ENCODE measurements around the gene ME3.

ME3 gene

DNA sequence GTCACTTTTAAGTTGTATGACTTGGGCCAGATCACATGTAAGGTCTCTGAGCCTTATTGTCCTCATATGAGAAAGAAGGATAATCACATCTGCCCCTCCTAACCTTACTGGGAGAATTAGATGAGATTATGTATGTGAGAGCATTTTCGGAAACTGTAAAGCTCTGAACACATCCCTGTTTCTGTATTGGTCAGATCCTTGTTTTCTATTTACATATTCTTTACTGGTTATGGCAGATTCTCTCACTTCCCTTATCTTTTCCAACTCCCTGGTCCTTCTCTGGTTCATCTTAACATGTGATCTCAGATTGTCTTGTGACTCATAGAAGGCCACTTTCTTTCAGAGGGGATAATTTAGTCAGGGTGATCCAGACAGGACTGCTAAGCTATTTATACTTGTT is 255.9 kb downstream of the ME3 start:
- no peak for DNase-seq

DNA sequence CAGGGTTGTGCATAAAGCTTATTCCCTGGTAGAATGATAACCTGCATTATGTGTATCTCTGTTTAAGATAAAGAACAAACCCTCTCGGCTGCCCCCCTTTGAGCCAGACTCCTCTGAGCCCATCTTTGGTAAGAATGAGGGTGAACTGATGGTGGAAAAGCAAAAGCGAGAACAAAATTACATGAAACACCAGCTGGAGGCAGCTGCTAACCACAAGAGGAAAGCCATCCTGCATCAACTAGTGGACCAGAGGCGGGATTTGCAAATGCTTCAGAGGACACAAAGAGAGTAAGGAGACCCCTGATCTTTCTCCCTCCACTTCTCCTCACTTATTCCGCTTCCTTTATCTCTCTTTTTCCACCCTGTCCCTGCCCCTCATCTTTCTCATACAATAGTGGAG is 257.4 kb downstream of the ME3 start:
- no peak for DNase-seq

DNA sequence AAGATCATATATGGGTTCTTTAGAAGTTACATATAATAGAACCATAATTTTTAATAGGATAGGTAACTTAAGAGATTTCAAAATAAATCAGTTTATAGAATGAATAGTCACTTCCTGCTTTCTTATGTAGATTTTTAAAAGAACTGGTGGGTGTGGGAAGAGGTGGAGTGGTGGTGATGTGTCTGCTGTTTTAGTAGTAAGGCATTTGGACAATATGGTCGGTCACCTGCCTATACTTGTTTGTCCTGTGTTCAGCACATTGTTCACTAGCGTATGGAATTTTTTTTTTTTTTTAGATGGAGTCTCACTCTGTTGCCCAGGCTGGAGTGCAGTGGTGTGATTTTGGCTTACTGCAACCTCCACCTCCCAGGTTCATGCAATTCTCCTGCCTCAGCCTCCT is 258.4 kb downstream of the ME3 start:
- no peak for DNase-seq

DNA sequence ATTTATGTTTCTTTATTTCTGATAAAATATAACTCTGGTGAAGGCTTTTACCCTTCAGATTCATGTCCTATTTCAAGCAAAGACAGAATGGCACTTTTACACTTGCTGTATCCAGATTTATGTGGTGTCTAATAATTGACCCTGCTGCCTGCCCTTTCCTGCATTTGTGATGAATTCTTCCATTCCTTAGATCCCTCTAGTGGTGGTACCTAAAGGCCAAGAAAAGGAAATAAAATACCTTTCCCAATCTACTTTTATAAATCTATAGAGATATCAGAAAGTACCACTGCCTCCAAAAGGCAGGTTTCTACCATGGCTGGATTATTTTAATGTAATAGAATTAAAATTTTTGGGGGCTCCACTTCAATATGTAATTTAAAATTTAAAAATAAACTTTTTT is 263.6 kb downstream of the ME3 start:
- no peak for DNase-seq

- no peak for DNase-seq
These were observed 269.0 kb downstream of the ME3 start for GRCh38 chr11:86403458-86403857.

DNA sequence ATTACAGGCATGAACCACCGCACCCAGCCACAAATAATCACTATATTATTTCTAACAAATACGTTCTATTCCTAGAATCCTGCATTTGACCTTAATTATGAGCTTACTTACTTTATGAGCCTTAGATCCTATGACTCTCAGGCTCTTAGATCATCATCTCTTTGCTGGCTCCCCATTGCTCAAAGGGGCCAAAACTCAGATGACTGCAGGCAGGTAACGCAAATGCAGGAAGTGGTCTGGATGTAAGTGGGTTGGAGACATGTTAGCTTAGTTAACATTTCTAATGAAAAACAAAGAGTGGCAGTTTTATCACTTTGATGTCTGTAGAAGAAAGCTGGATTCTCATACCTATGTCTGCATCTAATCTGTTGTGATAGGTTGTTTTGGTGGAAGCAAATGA is 274.3 kb downstream of the ME3 start:
- no peak for DNase-seq

DNA sequence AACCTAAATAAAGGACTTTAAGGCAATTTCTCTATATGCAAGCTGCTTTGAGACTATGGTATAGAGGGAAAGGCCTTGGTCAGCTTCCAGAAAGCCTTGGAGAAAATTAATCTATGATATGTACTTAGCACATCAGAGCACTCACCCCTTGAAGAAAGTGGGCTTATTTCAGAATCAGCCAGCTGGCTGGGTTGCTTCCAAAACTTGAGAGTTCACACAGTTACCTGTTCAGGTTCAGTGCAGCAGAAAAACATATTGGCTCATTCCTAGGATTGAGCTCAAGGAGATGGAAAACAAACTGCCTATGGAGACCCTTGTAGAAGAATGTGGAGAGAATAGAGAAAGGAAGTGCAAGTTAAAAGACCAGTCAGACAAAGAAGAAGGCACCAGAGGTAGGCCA is 275.1 kb downstream of the ME3 start:
- DNase-seq, result no peak

GRCh38 chr11:86396396-86396795 is 276.0 kb downstream of the ME3 start:
- no peak for DNase-seq

DNA sequence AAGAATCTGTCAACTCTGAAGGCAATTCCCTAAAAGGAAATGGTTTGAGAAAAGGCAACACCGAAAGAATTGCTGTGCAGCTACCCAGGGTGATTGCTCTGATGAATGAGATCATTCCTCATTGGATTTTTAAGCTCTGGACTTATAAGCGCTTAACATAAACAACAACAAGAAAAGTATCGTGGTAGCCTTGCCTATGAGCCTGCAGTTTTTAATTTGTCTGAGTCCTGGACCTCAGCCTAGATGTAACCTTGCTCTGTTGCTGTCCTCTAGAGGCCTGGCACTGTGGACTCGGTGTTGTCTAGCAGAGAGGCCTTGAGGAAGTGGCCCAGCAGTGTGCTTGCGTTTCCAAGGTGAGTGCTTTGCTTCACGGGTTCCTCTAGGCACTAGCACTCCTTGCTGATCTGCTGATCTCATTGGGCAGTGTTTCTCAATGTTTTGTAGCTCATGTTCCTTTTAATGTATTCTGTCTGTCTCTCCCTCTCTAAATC is 277.3 kb downstream of the ME3 start:
- DNase-seq, result peak in 1 of 2 donors; percentile 18

Measured in hippocampal formation (tissue), 2 donors.